Sciatic nerve (tissue), 2 donors: Measurements from ENCODE around the gene KCNMA1. TPM values are rescaled to one million over a fixed set of nuclear protein-coding genes. Genes with fewer than 3 reads are reported as not detected.
"Not testable (repeated sequence)": the region's sequence is repeated elsewhere in the genome, so short reads cannot be mapped to it uniquely, and the experiment has no call there.

Source experiments
- ATAC-seq: fragments of 200-7000 bp; cut with Tn5 transposase; one replicate; pipeline ENCODE4 v1.9.1; 2020; ENCODE audit warnings: mild to moderate bottlenecking, moderate library complexity
- DNase-seq: peaks from one replicate; pipeline ENCODE4 v3.0.0-alpha.2; 2020; ENCODE audit warnings: low spot score
- intact Hi-C: fragments of 100-400 bp; cut with DNase I; formaldehyde crosslinking; loops from one replicate; pipeline ENCODE4 v1.14.2; 2022
- total RNA-seq: library from RNA; stranded (reverse); fragmentation: NEBNext Ultra II Directional; extraction: Animal tissue kit (Norgen Biotek cat#: 25700); gene quantifications from one replicate; pipeline ENCODE4 v1.2.1, GENCODE V29; 2021
- donor health status: DM: no; HTN: no; CAD: no.
- donor health status: DM: no; HTN: no; CAD: no.

The KCNMA1 gene
- total RNA-seq, 1 donor from 2014 or later, result 10.7 TPM

DNA sequence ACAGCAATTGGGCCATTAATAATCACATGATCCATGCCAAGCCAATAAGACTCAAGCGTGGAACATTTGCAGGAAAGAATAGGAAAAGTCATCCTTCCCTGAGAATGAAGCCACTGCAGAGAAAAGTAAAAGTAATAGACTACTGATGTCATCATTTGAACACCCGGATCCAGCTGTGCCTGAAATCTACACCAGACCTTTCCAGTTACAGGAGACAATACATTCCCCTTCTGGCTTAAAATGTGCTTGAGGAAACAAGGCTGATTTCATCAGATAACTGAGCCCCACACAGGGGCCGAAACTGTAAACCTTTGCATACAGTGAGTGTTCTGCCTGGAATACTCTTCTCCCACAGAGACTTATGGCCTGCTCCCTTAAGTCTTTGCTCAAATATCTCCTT, 232.8 kb downstream of the KCNMA1 start:
- intact Hi-C loops, result no loop called here
- no peak for ATAC-seq
- DNase-seq, result no peak

DNA sequence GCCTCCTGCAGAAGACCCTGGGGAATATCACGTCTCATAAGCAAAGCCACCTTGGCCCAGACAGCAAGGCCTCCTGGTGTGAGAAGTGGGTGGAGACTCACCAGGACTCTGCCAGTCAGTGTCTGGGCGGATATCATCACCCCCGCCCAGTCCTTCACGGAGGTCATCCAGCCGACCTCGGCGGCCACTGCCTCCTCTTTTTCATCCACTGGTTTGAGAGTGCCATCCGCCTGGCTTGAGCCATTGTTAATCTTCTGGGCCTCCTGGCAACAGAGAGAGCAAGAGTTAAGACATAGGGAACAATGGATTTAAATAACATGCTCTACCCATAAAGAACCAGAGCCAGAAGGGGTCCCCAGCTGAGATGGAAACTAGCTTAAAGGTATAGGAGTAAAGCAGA, 233.8 kb downstream of the KCNMA1 start:
- DNase-seq, result no peak
- intact Hi-C loops, result no loop called here
- ATAC-seq, result no peak

DNA sequence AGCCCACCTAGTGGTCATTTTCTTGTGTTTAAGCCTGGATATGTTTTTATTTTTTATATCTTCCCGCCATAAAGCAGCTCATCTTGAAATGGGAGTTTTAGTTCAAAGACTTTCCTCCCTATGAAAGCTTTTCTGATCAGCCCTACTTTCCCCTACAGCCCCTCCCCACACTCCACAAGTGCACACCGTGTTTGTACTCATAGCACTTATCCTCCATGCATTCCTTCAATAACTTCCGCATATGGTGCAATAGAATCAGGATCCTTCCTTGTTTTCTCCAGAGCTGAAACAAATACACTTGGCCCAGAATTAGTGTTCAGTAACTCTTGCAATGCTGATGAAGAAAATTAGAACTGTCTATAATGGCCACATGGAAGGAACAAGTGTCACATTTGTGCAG, 235.9 kb downstream of the KCNMA1 start:
- intact Hi-C loops, result no loop called here
- DNase-seq (no peak), ATAC-seq (no peak)

DNA sequence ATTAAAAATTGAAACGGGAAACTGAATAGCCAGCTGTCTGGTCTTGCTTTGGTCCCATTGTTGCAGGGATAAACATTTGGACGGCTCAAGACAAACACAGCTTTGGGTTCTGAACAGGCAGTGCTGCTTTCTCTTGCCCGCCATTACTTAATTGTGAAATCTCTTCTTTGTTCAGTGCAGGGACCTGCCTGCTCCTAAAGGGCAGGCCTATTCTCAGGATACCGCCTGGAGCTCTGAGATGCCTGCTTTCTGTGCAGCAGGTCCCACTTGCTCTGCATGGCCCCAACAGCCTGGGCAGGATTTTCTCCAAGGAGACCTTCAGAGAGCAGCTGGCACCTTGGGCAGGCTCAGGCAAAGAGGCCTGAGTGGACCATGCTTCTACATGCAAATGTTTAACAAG, 237.6 kb downstream of the KCNMA1 start:
- DNase-seq (no peak), ATAC-seq (no peak)
- intact Hi-C loops, result no loop called here

DNA sequence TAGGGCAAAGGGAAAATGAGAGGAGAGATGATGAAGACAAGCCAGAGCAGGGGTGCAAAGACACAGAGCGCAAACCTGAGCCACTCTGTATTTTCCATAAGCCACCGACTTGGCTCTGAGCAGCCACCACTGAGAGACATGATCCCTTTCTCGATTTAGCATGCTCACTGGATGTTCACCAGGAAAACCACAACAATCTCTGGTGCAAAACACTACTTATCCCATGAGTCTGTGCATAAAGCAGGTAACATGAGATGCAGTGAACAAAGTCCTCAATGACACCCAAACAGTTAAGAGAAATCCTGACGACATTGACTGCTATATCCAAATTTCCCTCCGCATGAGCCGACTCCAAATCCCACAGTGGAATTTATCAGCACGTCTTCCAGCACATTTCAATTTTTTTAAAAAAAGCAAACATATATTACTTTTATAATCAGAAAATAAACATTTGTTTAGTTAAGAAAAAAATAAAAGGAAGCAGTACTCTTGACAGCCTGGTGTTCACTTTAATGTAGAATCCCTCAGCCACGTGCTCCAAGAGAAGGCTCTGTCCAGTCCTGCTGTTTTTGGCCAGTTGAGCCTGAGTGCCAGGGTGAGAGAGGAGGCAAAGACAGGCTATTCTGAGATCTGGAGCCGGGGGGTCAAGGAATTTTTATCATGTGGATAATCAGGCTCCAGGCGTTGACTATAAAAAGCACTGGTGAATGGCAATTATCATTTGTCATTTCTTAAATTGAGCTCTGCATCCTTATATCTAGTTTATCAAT, 238.4 kb downstream of the KCNMA1 start:
- no peak for DNase-seq
- no peak for ATAC-seq
- intact Hi-C loops, result no loop called here

DNA sequence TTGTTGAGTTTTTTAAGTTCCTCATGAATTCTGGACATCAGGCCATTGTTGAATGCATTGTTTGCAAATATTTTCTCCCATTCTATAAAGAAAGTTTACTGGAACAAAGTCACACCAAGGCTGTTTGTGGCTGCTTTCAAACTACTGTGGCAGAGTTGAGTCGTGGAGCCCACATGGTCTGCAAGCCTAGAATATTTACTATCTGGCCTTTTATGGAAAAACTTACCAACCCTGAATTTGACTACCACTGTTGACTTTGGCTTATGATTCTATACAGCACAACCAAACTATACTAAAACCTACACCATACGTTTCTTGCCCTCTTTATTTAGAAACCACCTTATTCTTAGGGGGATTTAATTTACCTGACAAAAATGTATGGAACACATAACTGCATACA, 239.1 kb downstream of the KCNMA1 start:
- intact Hi-C loops, result no loop called here
- ATAC-seq, result no peak
- no peak for DNase-seq

DNA sequence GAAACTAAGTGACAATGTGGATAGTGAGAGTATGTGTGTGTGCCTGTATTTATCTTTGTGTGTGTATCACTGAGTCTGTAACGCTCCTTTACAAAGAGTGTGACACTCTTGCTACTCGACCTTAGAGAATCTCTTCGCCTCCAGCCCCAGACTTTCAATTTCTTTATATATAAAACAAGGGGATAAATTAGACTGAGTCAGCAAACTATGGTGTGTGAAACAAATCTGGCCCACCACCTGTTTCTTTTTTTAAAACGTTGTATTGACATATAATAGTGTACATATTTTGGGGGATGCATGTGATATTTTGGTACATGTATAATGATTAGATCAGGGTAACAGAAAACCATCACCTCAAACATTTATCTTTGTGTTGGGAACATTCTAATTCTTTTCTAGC, 240.5 kb downstream of the KCNMA1 start:
- DNase-seq (no peak), ATAC-seq (no peak)
- intact Hi-C loops, result no loop called here

DNA sequence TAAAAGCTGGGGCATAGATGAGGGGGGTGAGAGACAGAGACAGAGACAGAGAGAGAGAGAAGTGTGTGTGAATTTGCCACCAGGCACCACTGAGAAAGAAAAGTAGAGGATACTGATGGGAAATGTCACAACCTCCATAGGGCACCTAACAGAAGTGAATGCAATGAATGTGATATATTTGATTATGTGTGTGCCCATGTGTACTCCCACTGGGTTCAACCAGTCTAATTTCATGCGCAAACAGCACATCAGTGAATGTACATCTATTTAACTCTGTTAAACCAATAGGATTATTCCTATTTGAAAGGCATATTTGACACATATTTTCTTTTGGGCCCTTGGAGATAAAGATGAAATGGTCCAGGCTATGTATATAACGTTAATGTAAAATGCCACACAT, 241.3 kb downstream of the KCNMA1 start:
- no peak for ATAC-seq
- no peak for DNase-seq
- intact Hi-C loops, result no loop called here

DNA sequence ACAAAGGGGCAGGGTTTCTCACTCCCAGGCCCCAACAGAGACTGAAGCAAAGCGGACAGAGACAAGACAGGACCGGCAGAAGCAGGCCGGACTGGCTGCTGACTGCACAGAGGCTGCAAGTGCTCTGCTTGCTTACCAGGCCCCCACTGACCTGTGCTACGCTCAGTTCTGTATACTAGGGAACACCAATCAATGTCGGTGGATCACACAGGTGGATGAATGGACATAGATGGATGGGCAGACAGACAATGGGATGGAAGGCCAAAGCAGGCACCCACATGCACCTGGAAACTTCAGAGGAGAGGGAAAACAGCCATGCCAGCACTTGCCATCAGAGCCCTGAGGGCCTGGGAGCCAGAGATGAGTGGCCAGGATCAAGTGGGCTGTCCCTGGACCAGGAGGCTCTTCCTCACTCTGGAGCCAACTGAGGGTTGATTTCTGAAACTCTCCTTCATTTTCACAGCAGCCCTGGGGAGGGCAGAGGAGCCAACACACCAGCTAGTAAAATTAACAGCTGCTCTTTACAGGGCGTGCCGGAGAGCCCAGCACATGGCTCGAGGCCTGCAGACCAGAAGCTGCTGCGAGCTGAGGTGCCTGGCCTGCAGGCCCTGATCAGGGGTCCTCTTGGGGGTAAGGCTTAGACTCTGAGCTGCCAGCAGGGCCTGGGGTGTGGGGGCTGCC, 243.6 kb downstream of the KCNMA1 start:
- intact Hi-C loops, result no loop called here
- ATAC-seq (no peak), DNase-seq (no peak)

DNA sequence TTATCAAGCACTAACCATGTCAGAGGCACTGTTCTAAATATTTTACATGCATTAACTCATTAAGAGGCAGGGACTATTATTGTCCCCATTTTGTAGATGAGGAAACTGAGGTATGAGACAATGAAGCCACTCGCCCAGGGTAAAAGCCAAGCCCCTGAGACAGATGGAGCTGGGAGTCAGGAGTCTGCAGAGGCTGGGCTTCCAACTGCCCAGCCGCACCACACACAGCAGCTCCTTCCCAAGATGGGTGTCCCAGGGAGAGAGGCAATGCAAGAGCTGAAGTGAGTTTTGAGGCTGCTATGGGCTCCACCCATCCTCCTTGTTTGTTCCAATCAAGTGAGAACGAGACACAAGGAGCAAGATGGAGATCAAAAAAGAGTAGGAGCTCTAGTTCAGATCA, 244.2 kb downstream of the KCNMA1 start:
- intact Hi-C loops, result no loop called here
- DNase-seq, result no peak
- no peak for ATAC-seq

DNA sequence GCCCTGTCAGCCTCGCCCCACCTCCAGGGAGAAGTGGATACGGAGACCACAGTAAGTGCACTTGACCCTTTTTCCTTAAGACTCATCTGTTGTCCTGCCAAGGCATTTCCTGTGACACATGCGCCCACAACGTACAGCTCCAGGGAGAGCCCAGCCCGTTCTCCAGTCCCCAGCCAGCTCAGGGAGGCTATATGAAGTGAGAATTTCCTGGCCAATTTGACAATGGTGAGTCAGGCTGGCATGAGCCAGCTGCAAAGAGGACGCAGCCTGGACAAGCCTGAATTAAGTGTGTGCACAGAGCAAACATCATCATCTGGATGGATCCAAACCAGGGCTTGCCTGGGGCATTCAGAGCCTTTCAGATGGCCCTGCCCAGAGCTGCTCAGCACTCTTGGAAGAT, 244.8 kb downstream of the KCNMA1 start:
- ATAC-seq (peak; percentile 16), DNase-seq (no peak)
- intact Hi-C loops, result no loop called here

DNA sequence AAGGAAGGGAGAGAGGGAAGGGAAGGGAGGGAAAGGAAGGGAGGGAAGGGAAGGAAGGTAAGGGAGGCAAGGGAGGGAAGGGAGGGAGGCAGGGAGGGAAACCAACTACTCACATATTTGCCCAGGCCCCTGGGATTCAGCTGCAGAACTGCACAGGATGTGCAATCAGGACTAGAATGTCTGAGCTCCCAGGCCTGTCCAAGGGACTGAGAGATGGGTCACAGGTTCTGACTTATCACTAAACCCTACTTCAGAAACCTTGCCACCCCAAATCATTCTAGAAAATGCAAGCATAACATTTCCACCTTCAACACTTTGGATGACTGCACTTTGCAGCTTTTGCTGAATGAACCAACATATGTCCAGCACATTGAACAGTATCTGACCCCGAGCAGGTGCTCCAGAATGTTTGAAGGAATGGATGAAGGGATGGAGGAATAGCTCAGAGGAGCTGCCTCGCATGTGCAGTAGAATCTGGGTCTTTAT, 245.3 kb downstream of the KCNMA1 start:
- ATAC-seq (peak; percentile 79), DNase-seq (no peak)
- intact Hi-C loops, result no loop called here

DNA sequence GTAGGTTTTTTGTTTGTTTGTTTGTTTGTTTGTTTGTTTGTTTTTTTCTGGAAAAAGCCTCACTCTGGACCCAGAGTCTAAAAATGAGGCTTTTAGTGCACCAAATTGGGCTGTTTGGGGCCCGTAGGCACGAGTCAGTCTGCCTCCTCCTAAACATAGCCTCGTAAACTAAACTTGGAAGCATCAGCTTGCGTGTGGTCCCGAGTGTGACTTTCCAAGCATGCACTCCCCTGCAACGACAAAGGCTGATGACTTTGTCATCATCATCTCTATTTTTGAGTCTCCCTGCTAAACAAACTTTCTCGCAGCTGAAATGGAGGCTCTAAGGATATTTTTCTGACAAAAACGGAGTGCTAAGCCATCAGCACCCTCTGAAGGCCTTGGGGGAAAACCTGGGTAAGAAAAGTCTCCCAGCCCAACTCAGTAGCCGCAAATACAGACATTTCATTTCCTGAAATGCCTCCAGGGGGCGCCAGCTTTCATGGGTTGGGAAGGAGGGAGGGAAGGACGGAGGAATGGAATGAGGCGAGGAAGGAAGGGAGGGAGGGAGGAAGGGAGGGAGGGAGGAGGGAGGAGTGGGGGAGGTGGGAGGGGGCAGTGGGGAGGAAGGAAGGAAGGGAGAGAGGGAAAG, 245.9 kb downstream of the KCNMA1 start:
- intact Hi-C loops, result no loop called here
- peak; percentile 92 for DNase-seq
- peak; percentile 85 for ATAC-seq

DNA sequence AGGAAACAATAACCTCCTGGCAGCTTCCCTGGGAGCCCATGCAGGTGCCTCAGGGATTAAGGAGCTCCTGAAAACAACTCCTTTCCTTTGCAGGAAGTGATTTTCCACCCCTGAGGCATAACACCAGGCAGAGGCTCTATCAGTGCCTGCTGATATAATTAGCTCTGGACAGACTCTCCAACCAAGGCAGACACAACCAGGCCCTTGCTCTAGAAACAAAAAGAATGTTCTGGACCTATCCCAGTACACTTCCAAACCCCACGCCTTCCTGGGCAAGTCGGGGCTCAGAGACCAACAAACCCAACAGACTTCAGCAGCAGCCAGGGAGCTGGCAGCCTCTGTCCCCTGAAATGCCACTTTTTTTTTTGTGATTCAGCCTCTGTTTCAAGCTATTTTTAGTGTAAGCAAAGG, 247.1 kb downstream of the KCNMA1 start:
- ATAC-seq (no peak), DNase-seq (no peak)
- intact Hi-C loops, result no loop called here

DNA sequence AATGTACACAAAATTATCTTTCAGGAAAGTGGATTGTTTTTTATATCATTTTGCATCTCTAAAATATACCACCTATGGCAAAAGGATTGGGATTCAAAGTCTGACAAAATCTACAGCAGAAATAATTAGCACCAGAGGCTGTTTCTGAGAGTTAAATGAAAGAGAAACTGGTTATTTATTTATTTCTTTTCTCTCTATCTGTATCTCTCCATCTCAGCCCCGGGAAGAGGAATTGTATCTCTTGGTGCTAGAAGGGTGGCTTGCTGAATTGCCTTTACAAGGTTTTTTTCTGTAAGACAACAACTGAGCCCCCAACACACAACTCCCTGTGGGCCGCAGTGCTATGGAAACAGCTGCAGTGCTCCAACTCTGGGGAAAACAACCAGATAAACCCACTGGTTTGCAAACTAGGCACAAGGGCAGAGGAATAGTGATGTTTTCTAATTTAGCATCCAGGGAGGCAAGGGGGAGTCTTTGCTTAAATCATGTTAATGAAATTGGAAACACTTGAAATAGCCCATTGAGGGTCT, 249.0 kb downstream of the KCNMA1 start:
- intact Hi-C loops, result no loop called here
- ATAC-seq (no peak), DNase-seq (no peak)

DNA sequence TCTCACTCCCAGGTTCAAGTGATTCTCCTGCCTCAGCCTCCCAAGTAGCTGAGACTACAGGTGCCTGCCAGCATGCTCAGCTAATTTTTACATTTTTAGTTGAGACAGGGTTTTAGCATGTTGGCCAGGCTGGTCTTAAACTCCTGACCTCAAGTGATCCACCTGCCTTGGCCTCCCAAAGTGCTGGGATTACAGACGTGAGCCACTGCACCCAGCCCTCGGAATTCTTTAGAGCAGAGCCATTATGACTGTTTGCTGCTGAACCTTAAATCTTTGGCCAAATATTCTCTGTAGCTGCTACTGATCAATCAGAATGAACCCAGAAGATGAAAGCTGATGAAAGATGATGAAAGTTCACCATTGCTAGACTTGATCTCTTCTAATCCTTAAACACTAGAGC, 249.9 kb downstream of the KCNMA1 start:
- ATAC-seq, DNase-seq, intact Hi-C loops: not testable (repeated sequence)

DNA sequence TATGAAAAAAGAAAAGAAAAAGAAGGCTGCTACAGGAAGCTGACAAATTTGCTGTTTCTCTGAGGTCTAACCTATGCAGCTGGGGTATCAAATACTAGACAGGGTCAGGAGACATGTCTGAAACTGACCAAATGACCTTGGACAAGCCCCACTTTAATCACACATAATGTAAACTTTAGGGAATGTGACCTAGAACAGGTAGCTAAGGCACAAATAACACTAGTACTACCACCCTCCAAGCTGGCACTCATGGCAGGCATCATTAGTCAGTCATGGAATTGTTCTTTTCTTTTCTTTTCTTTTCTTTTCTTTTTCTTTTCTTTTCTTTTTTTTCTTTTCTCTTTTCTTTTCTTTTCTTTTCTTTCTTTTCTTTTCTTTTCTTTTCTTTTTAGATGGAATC, 250.4 kb downstream of the KCNMA1 start:
- intact Hi-C loops, result no loop called here
- ATAC-seq (no peak), DNase-seq (no peak)

DNA sequence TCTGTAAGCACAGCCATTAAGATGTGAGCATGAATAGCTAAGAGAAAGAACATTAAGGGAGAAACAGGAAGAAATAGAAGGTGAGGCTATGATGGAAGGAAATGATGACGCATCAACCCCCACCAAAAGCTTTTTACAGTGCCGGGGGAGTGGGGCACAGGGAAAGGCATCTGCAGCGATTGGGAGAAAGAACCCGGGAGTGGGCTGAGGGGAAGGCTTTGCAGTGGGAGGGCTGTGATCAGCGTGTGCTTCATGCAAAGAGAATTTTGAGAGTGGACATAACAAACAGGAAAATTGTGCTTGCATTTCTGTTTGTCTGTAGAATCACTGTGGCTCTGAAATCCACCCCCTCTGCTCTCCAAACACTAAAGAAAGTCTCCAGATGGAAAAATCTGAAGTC, 250.8 kb downstream of the KCNMA1 start:
- DNase-seq (no peak), ATAC-seq (no peak)
- intact Hi-C loops, result no loop called here

DNA sequence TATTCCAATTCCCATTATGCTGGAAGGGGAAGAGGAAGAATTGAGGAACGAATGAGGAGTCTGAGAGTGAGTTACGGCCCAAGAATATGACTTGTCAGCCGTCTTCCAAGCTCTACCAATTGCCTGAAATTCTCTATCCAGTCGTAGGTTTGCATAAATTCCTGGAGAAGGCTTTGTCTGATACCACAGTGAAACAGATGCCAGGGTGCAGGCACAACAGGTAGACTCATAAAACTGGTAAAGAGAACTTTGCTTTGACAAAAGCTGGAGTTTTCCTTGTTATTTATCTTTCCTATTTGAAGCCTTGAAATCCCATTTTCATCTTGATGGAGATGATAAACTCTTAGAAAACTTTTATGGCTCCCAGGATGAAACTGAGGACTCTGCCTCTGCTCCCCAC, 251.2 kb downstream of the KCNMA1 start:
- intact Hi-C loops, result no loop called here
- ATAC-seq, result no peak

DNA sequence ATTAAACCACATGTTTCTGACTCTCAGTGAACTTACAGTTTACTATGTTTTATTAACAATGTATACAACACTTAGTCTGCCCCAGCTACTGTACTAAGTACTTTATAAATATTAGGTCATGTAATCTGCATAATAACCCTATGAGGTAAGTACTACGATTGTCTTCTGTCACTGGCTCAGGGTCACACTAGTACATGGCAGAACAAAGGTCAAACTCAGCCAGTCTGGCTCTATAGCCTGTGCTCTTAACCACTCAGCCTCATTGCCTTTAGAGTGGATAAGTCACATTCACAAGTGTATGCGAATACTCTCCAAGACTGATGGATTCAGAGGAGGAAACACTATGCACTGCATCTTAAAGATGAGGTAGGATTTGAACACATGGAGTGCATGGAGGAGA, 252.3 kb downstream of the KCNMA1 start:
- intact Hi-C loops, result no loop called here
- DNase-seq (no peak), ATAC-seq (no peak)

More for the DNA sequence above, 251.2 kb downstream of the KCNMA1 start:
- DNase-seq, result no peak
